Subcutaneous abdominal adipose tissue (tissue), 5 donors: ENCODE data around the gene FBXL19.

Experiments used
- H3K27ac ChIP-seq: one replicate; pipeline ENCODE4 v1.7.0; 2013; ENCODE audit warnings: low read depth, mild to moderate bottlenecking, inconsistent platforms, low read length, moderate library complexity
- H3K27me3 ChIP-seq, 5 donors: one replicate each; pipeline ENCODE4 v1.7.0; 2013; ENCODE audit warnings: low read length in 5 of 5, inconsistent platforms in 1 of 5; ENCODE audit not compliant: control insufficient read depth in 5 of 5, insufficient read depth in 4 of 5
- H3K36me3 ChIP-seq, 5 donors: one replicate each; pipeline ENCODE4 v1.7.0; 2013; ENCODE audit warnings: low read length in 5 of 5; ENCODE audit not compliant: control insufficient read depth in 5 of 5, insufficient read depth in 5 of 5
- H3K4me1 ChIP-seq, 5 donors: one replicate each; pipeline ENCODE4 v1.7.0; 2013; ENCODE audit warnings: low read length in 5 of 5, mild to moderate bottlenecking in 3 of 5, moderate library complexity in 1 of 5; ENCODE audit not compliant: control insufficient read depth in 5 of 5, insufficient read depth in 5 of 5
- H3K4me3 ChIP-seq, 5 donors: one replicate each; pipeline ENCODE4 v1.7.0; 2013; ENCODE audit warnings: low read length in 5 of 5, low read depth in 1 of 5
- H3K9ac ChIP-seq, 5 donors: one replicate each; pipeline ENCODE4 v1.7.0; 2013; ENCODE audit warnings: low read length in 5 of 5, mild to moderate bottlenecking in 4 of 5, moderate library complexity in 3 of 5
- H3K9me3 ChIP-seq, 5 donors: one replicate each; pipeline ENCODE4 v1.7.0; 2013; ENCODE audit warnings: low read length in 5 of 5; ENCODE audit not compliant: control insufficient read depth in 5 of 5
- donor health status: healthy.
- donor health status: healthy.
- donor health status: healthy.
- donor health status: healthy.
- donor health status: healthy.

Gene FBXL19

DNA sequence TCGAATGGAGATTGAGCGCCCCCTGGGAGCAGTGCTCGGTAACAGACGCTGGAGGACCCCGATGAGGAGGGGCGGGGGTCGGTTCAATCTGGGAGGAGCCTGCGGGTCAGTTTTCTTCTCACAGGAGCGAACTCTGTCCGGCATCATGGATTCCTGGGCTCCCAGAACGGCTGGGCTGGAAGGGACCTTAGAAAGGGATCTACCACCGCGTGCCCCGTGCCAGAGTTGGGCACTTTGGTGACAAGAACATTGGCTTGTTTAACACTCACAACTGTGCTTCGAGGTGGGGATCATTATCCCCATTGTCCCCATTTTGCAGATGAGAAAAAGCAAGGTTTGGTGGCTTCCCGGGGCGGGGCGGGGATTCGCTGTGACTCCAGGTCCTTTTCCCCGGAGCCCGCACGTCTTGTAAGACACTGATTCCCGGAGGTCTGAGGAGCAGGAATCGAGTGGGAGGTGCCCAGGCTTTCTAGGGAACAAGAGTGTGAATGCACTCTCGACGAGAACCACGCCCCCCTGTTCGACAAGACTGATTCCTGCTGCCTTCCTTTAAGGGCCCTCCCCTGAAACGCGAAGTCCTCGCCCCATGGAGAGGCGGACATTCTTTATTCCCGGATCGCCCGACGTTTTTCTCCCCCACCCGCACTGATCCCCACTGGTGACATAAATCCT, 1.5 kb upstream of the FBXL19 start:
- H3K4me1 ChIP-seq, result peaks cover 4 to 27% (median 19%) of the 10 kb centered on the region in 5 donors
- peaks cover 0 to 12% (median 4%) of the 10 kb centered on the region in 5 donors for H3K36me3 ChIP-seq
- no peaks in the 10 kb centered on the region for H3K27me3 ChIP-seq
- H3K9ac ChIP-seq, result peak overlapping the region in 4 of 5 donors; percentile 52 to 83 (median 72)
- peak overlapping the region; percentile 77 for H3K27ac ChIP-seq
- H3K9me3 ChIP-seq, result no peaks in the 10 kb centered on the region
- peak overlapping the region; percentile 56 to 98 (median 93) for H3K4me3 ChIP-seq

DNA sequence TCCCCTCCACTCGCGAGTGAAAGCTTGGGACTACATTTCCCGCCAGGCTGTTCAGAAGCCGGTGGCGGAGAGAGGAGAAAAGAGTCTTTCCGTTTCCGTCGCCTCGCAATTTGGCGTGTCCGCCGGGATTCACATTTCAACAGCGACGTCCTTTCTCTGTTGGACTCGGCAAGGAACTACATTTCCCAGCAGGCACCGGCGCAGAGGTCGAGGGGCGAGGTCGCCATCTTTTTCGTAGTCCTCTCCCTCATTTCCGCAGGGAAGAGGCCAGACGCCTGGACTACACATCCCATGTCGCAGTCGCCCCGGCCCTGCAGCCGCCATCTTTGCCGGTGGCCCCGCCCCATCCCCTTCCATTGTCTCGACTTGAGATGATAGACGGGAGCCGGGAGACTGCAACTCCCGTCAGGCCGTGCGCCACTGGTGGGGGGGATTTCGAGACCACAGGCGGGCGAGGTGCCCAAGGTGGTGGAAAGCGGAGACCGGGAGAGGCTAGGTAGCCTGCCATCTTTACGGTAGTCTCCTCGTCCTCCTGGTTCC, 882 bp upstream of the FBXL19 start:
- H3K9ac ChIP-seq, result peak overlapping the region in 4 of 5 donors; percentile 72 to 92 (median 88)
- H3K4me3 ChIP-seq, result peak overlapping the region; percentile 78 to 98 (median 94)
- no peaks in the 10 kb centered on the region for H3K27me3 ChIP-seq
- H3K36me3 ChIP-seq, result peaks cover 0 to 18% (median 7%) of the 10 kb centered on the region in 5 donors
- no peaks in the 10 kb centered on the region for H3K9me3 ChIP-seq
- peaks cover 4 to 27% (median 19%) of the 10 kb centered on the region in 5 donors for H3K4me1 ChIP-seq
- peak overlapping the region; percentile 77 for H3K27ac ChIP-seq

DNA sequence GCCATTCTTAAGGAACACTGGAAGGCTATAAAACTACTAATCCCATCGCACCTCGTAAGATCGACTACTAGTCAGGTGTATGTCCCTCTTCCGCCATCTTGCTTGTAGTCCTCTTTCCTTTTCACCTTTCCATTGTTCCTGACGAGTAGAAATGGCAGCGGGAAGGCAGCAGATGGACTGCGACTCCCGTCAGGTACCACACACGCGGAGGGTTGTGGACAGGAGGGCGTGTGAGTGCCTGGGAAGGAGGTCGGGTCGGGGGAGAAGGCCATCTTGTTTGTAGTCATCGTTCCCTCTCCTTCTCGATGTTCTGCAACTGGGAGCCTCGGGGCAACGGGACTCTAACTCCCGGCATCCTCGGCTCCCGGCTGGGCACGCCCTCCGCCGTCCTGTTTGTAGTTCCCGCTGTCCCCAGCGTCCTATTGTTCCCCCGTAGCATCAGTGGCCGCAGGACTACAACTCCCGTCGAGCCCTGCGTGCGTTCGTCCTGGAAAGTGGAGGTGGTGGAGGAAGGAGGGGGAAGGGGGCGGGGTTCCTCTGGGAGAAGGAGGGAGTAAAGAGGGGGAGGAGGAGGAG, 324 bp upstream of the FBXL19 start:
- peaks cover 0 to 20% (median 7%) of the 10 kb centered on the region in 5 donors for H3K36me3 ChIP-seq
- no peaks in the 10 kb centered on the region for H3K9me3 ChIP-seq
- H3K27ac ChIP-seq, result peak overlapping the region; percentile 77
- no peaks in the 10 kb centered on the region for H3K27me3 ChIP-seq
- peak overlapping the region; percentile 5 to 92 (median 85) for H3K9ac ChIP-seq
- H3K4me1 ChIP-seq, result peaks cover 4 to 27% (median 19%) of the 10 kb centered on the region in 5 donors
- H3K4me3 ChIP-seq, result peak overlapping the region; percentile 78 to 98 (median 94)

DNA sequence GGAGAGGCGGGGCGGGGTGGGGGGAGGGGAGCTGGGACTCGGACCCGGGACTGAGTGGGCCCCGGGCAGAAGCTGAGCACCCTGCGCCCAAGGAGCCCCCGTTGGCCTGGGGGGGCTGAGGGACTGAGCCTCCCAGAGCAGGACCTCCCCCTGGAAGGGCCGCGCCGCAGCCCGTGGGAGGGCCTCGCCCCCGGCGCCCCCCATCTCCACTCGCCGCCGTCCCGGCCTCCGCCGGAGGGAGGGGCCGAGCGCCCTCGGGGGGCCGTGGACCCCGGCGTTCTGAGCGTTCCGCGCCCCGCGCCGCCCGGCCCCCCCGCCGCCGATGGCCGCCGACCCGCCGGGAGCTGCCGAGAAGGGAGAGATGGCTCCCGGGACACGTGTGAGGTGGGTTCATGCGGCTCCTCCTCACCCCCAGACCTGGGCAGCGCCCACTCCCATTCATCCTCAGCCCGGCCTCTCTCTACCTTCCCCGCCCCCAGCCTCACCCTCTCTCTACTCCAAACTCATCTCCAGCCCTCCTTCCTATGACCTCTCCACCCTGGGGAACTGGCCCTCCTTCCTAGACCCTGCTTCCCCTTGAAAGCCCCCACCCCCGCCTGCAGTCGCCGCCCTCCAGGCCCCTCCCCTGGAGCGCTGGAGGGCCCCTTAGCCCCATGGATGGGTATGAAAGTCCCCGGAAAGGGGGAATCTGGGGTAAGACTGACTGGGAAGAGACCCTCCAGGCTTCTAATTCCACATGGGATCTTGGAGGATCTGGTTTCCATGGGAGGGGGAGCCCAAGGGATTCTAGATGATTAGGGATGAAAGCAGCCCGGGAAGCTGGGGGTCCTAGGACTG, 922 bp downstream of the FBXL19 start:
- Histone ChIP-seq H3K9me3 (no peaks in the 10 kb centered on the region), H3K9ac (peak overlapping the region in 3 of 5 donors; percentile 34 to 41 (median 39)), H3K27ac (peak overlapping the region; percentile 41), H3K27me3 (no peaks in the 10 kb centered on the region), H3K4me1 (peaks cover 4 to 27% (median 19%) of the 10 kb centered on the region in 5 donors), H3K4me3 (peak overlapping the region in 4 of 5 donors; percentile 22 to 98 (median 54)), H3K36me3 (peaks cover 0 to 22% (median 9%) of the 10 kb centered on the region in 5 donors)

DNA sequence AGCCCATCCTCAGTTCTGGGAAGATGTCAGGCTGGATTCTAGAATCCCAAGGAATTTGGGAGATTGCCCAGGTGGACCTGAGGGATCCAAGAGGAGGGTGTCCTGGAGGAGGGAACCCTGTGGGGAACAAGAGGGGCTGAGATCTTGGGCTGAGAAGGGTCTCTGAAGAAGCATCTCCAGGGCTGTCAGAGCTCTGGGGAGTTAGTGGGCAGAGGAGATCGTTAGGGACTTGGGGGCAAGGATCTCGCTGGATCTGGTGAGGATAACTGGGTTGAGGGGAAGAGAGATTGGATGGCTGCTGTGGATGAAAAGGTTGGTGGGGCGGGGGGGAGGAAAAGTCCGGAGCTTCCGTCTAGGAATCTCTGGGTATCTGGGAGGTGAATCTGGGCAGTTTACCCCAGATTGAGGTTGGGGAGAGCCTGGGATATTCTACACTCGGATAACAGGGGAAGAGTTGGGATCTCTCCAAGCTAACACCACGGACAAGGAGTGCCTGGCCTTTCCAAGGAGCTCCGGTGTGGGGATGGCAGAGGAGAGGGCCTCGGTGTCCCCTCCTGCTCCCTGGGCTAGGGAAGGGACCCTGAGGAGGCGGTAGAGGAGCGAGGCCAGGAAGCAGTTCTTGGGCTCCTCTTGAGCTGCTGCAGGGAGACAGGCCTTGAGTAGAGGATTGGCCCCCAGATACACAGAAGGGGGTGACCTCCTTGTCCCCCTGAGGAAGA, 1.7 kb downstream of the FBXL19 start:
- Histone ChIP-seq H3K4me1 (peaks cover 4 to 27% (median 19%) of the 10 kb centered on the region in 5 donors), H3K4me3 (peak overlapping the region in 2 of 5 donors; percentile 22 to 98), H3K27me3 (no peaks in the 10 kb centered on the region), H3K9me3 (no peaks in the 10 kb centered on the region), H3K36me3 (peaks cover 0 to 26% (median 12%) of the 10 kb centered on the region in 5 donors), H3K9ac (peak overlapping the region in 4 of 5 donors; percentile 34 to 65 (median 40)), H3K27ac (peak overlapping the region; percentile 41)

DNA sequence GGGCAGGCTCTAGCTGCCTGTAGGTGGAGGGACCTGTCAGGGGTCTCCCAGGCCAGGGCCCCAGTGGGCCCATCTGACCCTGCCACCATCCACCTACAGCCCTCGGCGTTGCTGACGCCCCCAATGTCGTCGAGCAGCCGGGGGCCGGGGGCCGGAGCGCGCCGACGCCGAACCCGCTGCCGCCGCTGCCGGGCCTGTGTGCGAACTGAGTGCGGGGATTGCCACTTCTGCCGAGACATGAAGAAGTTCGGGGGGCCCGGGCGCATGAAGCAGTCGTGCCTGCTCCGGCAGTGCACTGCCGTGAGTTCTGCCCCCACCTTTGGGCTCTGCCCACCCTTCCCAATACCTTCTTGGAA, 2.2 kb downstream of the FBXL19 start:
- H3K9ac ChIP-seq, result no peak overlapping the region
- H3K4me1 ChIP-seq, result peaks cover 4 to 27% (median 19%) of the 10 kb centered on the region in 5 donors
- no peaks in the 10 kb centered on the region for H3K9me3 ChIP-seq
- H3K36me3 ChIP-seq, result peaks cover 1 to 31% (median 17%) of the 10 kb centered on the region in 5 donors
- H3K27me3 ChIP-seq, result no peaks in the 10 kb centered on the region
- H3K27ac ChIP-seq, result no peak overlapping the region
- H3K4me3 ChIP-seq, result no peak overlapping the region

DNA sequence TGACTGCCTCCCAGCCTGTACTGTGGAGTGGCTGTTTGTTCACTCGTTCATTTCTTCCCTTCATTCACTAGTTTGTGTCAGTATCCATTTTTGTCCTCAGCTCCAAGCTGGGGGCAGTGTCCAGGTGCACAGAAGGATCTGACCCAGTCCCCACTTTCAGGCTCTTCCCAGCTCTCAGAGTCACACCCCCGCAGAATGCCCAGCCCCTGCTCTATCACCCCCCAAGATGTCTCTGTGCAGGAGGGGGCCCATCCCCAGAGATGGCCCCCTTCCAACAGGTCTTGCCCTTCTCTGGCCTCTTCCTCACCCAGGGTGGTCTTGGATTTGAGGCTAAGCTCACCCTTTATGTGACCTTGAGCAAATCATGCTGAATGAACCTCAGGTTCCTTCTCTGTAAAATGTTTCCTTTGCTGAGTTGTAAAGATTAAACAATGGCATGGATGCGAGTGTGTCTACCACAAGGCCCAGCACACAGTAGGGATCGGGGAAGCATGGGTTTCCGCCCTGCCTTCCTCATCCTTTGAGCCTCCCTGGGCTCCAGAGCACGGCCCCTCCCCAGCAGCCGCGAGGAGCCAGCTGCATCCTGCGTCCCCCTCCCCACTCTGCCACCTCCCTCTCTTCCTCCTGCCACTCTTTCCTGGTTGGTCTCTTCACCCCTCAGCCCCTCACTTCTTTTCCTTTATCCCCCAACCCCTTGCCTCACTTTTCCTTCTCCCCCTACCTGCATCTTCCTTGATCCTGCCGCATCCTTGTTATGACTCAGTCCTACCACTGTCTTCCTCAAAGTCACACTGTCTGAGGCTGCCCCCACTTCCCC, 2.8 kb downstream of the FBXL19 start:
- H3K27ac ChIP-seq, result no peak overlapping the region
- H3K9me3 ChIP-seq, result no peaks in the 10 kb centered on the region
- H3K4me1 ChIP-seq, result peaks cover 4 to 24% (median 17%) of the 10 kb centered on the region in 5 donors
- H3K9ac ChIP-seq, result no peak overlapping the region
- no peak overlapping the region for H3K4me3 ChIP-seq
- H3K36me3 ChIP-seq, result peaks cover 4 to 37% (median 22%) of the 10 kb centered on the region in 5 donors
- H3K27me3 ChIP-seq, result no peaks in the 10 kb centered on the region

DNA sequence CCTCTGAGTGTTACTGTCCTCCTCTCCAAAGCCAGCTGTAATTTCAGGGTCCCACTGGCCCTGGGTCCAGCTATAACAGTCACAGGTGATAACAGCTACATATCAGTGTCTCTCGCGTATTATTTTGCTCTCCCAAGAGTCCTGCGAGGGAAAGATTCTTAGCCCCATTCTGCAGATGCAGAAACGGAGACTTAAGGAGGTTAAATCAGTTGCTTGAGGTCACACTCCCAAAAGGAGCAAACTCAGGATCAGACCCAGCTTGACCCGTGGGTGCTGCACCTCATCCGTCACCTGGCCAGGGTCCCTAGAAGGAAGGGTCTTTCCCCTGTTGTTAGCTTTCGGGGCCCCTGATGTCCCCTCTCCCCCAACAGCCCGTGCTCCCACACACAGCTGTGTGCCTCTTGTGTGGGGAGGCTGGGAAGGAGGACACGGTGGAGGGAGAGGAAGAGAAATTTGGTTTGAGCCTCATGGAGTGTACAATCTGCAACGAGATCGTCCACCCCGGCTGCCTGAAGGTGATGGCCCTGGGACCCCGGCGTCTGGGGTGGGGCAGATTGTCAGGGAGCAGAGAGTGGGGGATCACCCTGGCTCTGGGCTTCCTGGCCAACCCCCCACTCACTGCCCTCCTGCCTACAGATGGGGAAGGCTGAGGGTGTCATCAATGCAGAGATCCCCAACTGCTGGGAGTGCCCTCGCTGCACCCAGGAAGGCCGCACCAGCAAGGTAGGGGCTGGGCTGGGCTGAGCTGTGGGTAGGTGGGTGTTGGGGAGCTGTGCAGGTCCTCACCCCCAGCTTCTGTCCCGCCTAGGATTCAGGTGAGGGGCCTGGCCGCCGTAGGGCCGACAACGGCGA, 3.8 kb downstream of the FBXL19 start:
- no peak overlapping the region for H3K9ac ChIP-seq
- H3K9me3 ChIP-seq, result no peaks in the 10 kb centered on the region
- H3K36me3 ChIP-seq, result peaks cover 7 to 46% (median 24%) of the 10 kb centered on the region in 5 donors
- no peak overlapping the region for H3K27ac ChIP-seq
- peaks cover 4 to 14% (median 8%) of the 10 kb centered on the region in 5 donors for H3K4me1 ChIP-seq
- H3K4me3 ChIP-seq, result no peak overlapping the region
- H3K27me3 ChIP-seq, result no peaks in the 10 kb centered on the region
